22Rv1 (cell line): Measurements from ENCODE around the gene PARVB.

ENCODE experiments used
- H3K27ac ChIP-seq: fragments of 450-650 bp; 2 replicates; pipeline ENCODE4 v1.5.1; 2017
- ZFX ChIP-seq: fragments of 450-650 bp; IDR thresholded peaks from 2 replicates; pipeline ENCODE4 v1.6.1; 2017; ENCODE audit warnings: antibody characterized with exemption, borderline replicate concordance
- TF ChIP-seq, protein P1 (sequence below): fragments of 450-650 bp; IDR thresholded peaks from 2 replicates; pipeline ENCODE4 v1.5.1; 2017; ENCODE audit warnings: mild to moderate bottlenecking

PARVB gene

GRCh38 chr22:44037519-44038375, 13.6 kb downstream of the PARVB start:
- TF ChIP-seq, protein P1, sequence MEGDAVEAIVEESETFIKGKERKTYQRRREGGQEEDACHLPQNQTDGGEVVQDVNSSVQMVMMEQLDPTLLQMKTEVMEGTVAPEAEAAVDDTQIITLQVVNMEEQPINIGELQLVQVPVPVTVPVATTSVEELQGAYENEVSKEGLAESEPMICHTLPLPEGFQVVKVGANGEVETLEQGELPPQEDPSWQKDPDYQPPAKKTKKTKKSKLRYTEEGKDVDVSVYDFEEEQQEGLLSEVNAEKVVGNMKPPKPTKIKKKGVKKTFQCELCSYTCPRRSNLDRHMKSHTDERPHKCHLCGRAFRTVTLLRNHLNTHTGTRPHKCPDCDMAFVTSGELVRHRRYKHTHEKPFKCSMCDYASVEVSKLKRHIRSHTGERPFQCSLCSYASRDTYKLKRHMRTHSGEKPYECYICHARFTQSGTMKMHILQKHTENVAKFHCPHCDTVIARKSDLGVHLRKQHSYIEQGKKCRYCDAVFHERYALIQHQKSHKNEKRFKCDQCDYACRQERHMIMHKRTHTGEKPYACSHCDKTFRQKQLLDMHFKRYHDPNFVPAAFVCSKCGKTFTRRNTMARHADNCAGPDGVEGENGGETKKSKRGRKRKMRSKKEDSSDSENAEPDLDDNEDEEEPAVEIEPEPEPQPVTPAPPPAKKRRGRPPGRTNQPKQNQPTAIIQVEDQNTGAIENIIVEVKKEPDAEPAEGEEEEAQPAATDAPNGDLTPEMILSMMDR, result no peak
- no peak for TF ChIP-seq ZFX
- H3K27ac ChIP-seq, result no peak overlapping the region

- no peak overlapping the region for H3K27ac ChIP-seq
- TF ChIP-seq ZFX, result no peak
- TF ChIP-seq, protein P1, result no peak
Measured at GRCh38 chr22:44039566-44040171, 15.6 kb downstream of the PARVB start.

DNA sequence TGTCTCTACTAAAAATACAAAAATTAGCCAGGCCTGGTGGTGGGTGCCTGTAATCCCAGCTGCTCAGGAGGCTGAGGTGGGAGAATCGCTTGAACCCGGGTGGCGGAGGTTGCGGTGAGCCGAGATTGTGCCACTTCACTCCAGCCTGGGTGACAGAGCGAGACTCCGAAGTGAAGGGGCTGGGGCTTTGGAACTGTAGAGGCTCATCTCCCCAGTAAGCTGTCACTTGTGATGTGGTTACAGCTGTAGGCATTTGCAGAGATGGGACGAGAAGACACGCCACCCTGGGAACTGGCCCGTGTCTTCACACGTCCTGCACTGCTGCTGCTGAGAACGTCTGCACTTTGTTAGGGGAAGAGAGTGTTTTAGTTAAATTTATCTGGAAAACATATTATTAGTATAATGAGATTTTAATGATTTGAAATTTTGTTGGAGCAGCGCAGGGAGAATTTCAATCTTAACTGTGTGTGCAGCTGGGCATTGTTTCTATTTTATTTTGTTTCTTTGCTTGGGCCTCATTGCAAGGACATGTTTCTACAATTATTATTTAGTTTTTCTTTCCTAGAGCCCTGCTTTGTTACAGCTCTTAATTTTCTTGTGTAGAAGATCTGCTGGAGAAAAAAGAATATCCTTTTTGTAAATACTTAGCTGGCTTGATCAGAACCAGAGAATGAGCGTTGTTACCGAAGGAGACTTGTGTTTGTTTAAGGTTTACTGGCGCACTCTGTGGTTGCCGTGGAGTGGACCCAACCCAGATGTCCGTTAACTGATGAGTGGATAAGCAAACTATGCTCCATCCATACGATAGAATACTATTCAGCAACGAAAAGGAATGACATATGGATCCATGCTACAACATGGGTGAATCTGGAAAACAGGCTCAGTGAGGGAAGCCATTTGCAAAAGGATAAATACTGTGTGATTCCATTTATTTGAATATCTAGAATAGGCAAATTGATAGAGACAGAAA, 18.4 kb downstream of the PARVB start:
- no peak overlapping the region for H3K27ac ChIP-seq

DNA sequence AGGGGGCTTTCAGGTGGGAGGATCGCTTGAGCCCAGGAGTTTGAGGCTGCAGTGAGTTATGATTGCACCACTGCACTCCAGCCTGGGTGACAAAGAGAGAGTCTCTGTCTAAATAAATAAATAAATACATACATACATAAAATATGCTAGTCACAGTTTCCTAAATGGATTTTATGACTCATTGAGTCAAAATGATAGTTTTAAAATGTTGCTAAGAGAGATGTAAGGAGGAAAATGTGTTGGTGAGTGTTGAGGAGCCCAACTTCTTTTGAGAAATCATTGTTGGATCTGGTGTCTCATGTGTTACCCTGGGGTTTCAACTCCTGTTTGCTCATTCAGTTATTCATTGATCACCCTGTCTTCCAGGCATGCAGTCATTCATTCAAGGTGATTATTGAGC, 21.0 kb downstream of the PARVB start:
- no peak for TF ChIP-seq ZFX
- TF ChIP-seq, protein P1, result no peak
- H3K27ac ChIP-seq, result no peak overlapping the region

More for the DNA sequence above, 18.4 kb downstream of the PARVB start:
- TF ChIP-seq, protein P1, result no peak
- TF ChIP-seq ZFX, result no peak

- no peak overlapping the region for H3K27ac ChIP-seq
- TF ChIP-seq ZFX, result no peak
- TF ChIP-seq, protein P1, result no peak
Measured at GRCh38 chr22:44046485-44047141, 22.5 kb downstream of the PARVB start.

GRCh38 chr22:44047891-44048301, 23.8 kb downstream of the PARVB start:
- TF ChIP-seq, protein P1, result no peak
- TF ChIP-seq ZFX, result no peak
- no peak overlapping the region for H3K27ac ChIP-seq
